HepG2 (cell line): ENCODE data around the gene RSBN1. TPM values are rescaled to one million over a fixed set of nuclear protein-coding genes. Genes with fewer than 3 reads are reported as not detected.

Experiments used
- ATAD3A ChIP-seq: sonication (generic); formaldehyde crosslinking; IDR thresholded peaks from 2 replicates; pipeline ENCODE4 v1.4.0; 2020; ENCODE audit warnings: missing genetic modification reagents
- DMTF1 ChIP-seq: sonication (generic); formaldehyde crosslinking; IDR thresholded peaks from 2 replicates; pipeline ENCODE4 v1.4.0; 2020; ENCODE audit warnings: mild to moderate bottlenecking, missing genetic modification reagents
- ELF3 ChIP-seq: IDR thresholded peaks from 2 replicates; pipeline ENCODE4 v1.6.1; 2016; ENCODE audit warnings: missing genetic modification reagents, missing compliant biosample characterization
- FUBP1 ChIP-seq: sonication (generic); formaldehyde crosslinking; IDR thresholded peaks from 2 replicates; pipeline ENCODE4 v1.5.1; 2020; ENCODE audit warnings: missing genetic modification reagents, mild to moderate bottlenecking, borderline replicate concordance
- IRF9 ChIP-seq: sonication (generic); formaldehyde crosslinking; IDR thresholded peaks from 2 replicates; pipeline ENCODE4 v1.8.0; 2022; ENCODE audit warnings: missing genetic modification reagents, mild to moderate bottlenecking, borderline replicate concordance
- MAZ ChIP-seq, 2 experiments: sonication (generic) in 1 of 2; formaldehyde crosslinking in 1 of 2; IDR thresholded peaks; 2 replicates each; pipeline versions ENCODE4 v1.5.0 to v1.6.1; 2012 to 2020; ENCODE audit warnings: low read depth in 2 of 2, mild to moderate bottlenecking in 2 of 2, borderline replicate concordance in 1 of 2, improper control_type of control experiment in 1 of 2, low read length in 1 of 2, missing genetic modification reagents in 1 of 2, moderate library complexity in 1 of 2
- PHF21A ChIP-seq: sonication (generic); formaldehyde crosslinking; IDR thresholded peaks from 2 replicates; pipeline ENCODE4 v1.5.0; 2020; ENCODE audit warnings: mild to moderate bottlenecking, missing genetic modification reagents
- POLR2AphosphoS2 ChIP-seq: IDR thresholded peaks from 2 replicates; pipeline ENCODE4 v1.6.1; 2011; ENCODE audit warnings: low read depth, low read length, improper control_type of control experiment
- PRDM10 ChIP-seq: sonication (generic); formaldehyde crosslinking; IDR thresholded peaks from 2 replicates; pipeline ENCODE4 v1.4.0; 2020; ENCODE audit warnings: low read depth, missing genetic modification reagents
- SAFB2 ChIP-seq: sonication (generic); formaldehyde crosslinking; IDR thresholded peaks from 2 replicates; pipeline ENCODE4 v1.5.1; 2020; ENCODE audit warnings: missing genetic modification reagents, low read depth, mild to moderate bottlenecking, borderline replicate concordance
- SOX5 ChIP-seq: IDR thresholded peaks from 2 replicates; pipeline ENCODE4 v1.6.1; 2016; ENCODE audit warnings: borderline replicate concordance
- U2AF1 ChIP-seq: fragments of 200-400 bp; formaldehyde crosslinking; optimal IDR thresholded peaks from 2 replicates; pipeline ENCODE3; 2017; ENCODE audit warnings: mild to moderate bottlenecking, low read depth, low read length
- ZC3H13 ChIP-seq: sonication (generic); formaldehyde crosslinking; IDR thresholded peaks from 2 replicates; pipeline ENCODE4 v1.8.1; 2023; ENCODE audit warnings: mild to moderate bottlenecking, missing genetic modification reagents, moderate library complexity
- ZNF282 ChIP-seq: fragments of 450-650 bp; IDR thresholded peaks from 2 replicates; pipeline ENCODE4 v1.6.1; 2018; ENCODE audit not compliant: partially characterized antibody
- ZNF614 ChIP-seq: IDR thresholded peaks from 2 replicates; pipeline ENCODE4 v1.6.1; 2018; ENCODE audit warnings: missing biosample characterization, missing genetic modification reagents, inconsistent platforms, borderline replicate concordance
- ZSCAN21 ChIP-seq: sonication (generic); formaldehyde crosslinking; IDR thresholded peaks from 2 replicates; pipeline ENCODE4 v1.8.0; 2022; ENCODE audit warnings: mild to moderate bottlenecking, missing genetic modification reagents, moderate library complexity, borderline replicate concordance
- polyA plus RNA-seq, 8 experiments: library from polyadenylated mRNA; depleted of rRNA in 3 of 8; stranded (reverse) in 7 of 8; unstranded in 1 of 8; fragments of >200 nt; fragmentation: Illumina TruSeq in 4 of 8; extraction: Trizol in 4 of 8; gene quantifications; 2 replicates each; pipeline versions ENCODE4 v1.2.1 to v1.2.3, GENCODE V29; 2011 to 2016; ENCODE audit warnings: low read depth in 4 of 8, missing spikeins in 1 of 8, mixed read lengths in 1 of 8; ENCODE audit not compliant: insufficient read depth in 1 of 8
- total RNA-seq, 5 experiments: library from RNA; depleted of rRNA; stranded (reverse); fragments of >200 nt; fragmentation: Illumina TruSeq; extraction: Trizol; gene quantifications; 2 replicates each; pipeline ENCODE4 v1.2.3, GENCODE V29; 2016; ENCODE audit warnings: low read depth in 1 of 5

RSBN1 gene
- total and polyA plus RNA-seq, 2 of the 13 experiments (the other 11 are each of a cell fraction or from before 2014, with no cell fraction given) = 8.3 to 10.4 TPM

GRCh38 chr1:113811888-113812660 lies at the start of gene RSBN1 (continued):
- TF ChIP-seq PRDM10 (no peak), ELF3 (peak; percentile 80), PHF21A (peak; percentile 75), DMTF1 (CRISPR knock-in tag) (no peak), FUBP1 (no peak), U2AF1 (no peak), MAZ (IDR thresholded peaks at IDR 0.05; ENCODE audit: borderline replicate concordance, low read depth, low read length) (no peak), MAZ (CRISPR knock-in tag; IDR thresholded peaks at IDR 0.05; ENCODE audit: low read depth) (peak; percentile 25; the same call in 1 of the 2 replicates), ATAD3A (CRISPR knock-in tag) (no peak), SOX5 (CRISPR knock-in tag) (peak; percentile 77; the same call in 1 of the 2 replicates), ZNF614 (CRISPR knock-in tag) (no peak), ZSCAN21 (CRISPR knock-in tag) (peak; percentile 55; the same call in 1 of the 2 replicates), POLR2AphosphoS2 (no peak), ZNF282 (no peak), SAFB2 (CRISPR knock-in tag) (peak; percentile 65; the same call in 1 of the 2 replicates), ZC3H13 (CRISPR knock-in tag) (peak; percentile 72; the same call in 1 of the 2 replicates), IRF9 (CRISPR knock-in tag) (no peak)
